Upper lobe of left lung (tissue), 4 donors: ENCODE data around the gene PSTK.

Experiments
- EP300 ChIP-seq, 4 donors: sonication (generic); formaldehyde crosslinking; IDR thresholded peaks; one replicate each; pipeline ENCODE4 v1.5.1; 2017; ENCODE audit warnings: antibody characterized with exemption in 4 of 4, control low read depth in 2 of 4
- POLR2A ChIP-seq, 4 donors: fragments of 450-650 bp; IDR thresholded peaks; one replicate each; pipeline ENCODE4 v1.5.1; 2016 to 2017; ENCODE audit warnings: antibody characterized with exemption in 4 of 4, mild to moderate bottlenecking in 2 of 4
- POLR2AphosphoS5 ChIP-seq, 2 donors: sonication (generic); formaldehyde crosslinking; IDR thresholded peaks; one replicate each; pipeline ENCODE4 v1.5.1; 2017; ENCODE audit warnings: antibody characterized with exemption in 2 of 2
- TF ChIP-seq, protein P1 (sequence below), 6 experiments: fragments of 450-650 bp in 4 of 6; fragments of 200-600 bp in 2 of 6; sonication (generic) in 2 of 6; IDR thresholded peaks; one replicate each; pipeline ENCODE4 v1.5.1; 2016 to 2019; ENCODE audit warnings: antibody characterized with exemption in 6 of 6

DNA sequence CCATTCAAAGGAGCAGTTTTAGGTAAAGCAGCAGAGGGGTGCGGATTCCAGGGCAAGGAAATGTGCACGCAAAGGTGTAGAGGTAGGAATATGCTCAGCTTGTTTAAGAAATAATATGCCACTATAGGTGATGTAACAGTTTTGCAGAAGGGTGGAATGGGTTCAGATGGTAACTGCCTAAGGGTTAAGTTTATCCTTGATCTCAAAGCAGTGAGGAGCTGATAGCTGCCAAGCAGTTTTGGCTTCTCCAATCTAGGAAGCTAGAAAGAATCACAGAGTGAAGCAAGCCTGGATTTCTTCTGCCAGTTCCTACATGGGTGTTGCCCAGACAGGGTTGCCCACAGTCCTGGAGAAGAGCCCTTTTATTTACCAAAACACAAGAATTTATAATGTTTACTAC lies 34.6 kb downstream of the PSTK start:
- TF ChIP-seq POLR2A (IDR thresholded peaks at IDR 0.05): no peak
- TF ChIP-seq, protein P1, sequence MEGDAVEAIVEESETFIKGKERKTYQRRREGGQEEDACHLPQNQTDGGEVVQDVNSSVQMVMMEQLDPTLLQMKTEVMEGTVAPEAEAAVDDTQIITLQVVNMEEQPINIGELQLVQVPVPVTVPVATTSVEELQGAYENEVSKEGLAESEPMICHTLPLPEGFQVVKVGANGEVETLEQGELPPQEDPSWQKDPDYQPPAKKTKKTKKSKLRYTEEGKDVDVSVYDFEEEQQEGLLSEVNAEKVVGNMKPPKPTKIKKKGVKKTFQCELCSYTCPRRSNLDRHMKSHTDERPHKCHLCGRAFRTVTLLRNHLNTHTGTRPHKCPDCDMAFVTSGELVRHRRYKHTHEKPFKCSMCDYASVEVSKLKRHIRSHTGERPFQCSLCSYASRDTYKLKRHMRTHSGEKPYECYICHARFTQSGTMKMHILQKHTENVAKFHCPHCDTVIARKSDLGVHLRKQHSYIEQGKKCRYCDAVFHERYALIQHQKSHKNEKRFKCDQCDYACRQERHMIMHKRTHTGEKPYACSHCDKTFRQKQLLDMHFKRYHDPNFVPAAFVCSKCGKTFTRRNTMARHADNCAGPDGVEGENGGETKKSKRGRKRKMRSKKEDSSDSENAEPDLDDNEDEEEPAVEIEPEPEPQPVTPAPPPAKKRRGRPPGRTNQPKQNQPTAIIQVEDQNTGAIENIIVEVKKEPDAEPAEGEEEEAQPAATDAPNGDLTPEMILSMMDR (IDR thresholded peaks at IDR 0.05): no peak
- no peak for TF ChIP-seq POLR2AphosphoS5 (IDR thresholded peaks at IDR 0.05)
- TF ChIP-seq EP300 (IDR thresholded peaks at IDR 0.05): no peak
